Measurements from ENCODE around the gene UBE2C.

- TF ChIP-seq POLR2AphosphoS5 (IDR thresholded peaks at IDR 0.05; ENCODE audit: low read depth, low read length) (no peak), CTCF (IDR thresholded peaks at IDR 0.05) (no peak), REST (IDR thresholded peaks at IDR 0.05; ENCODE audit: insufficient read depth in 1 of 2, low read depth in 2 of 2, low read length in 1 of 2) (no peak)
These were observed 4.5 kb downstream of the UBE2C start for GRCh38 chr20:45816951-45817350.
